OCI-LY7 (cell line): ENCODE measurements around the gene PDZRN3. TPM values are rescaled to one million over a fixed set of nuclear protein-coding genes. Genes with fewer than 3 reads are reported as not detected.

ENCODE experiments used
- BruUV-seq: library from RNA; stranded (reverse); fragments of 400-500 nt; replicated peaks from 2 replicates; lab custom pipeline; 2021; lab: Mats Ljungman, UMichigan
- CTCF ChIA-PET: fragments of 300-600 bp; sonication (Branson Sonifier 250); formaldehyde crosslinking; loops from one replicate; lab custom pipeline; 2022; ENCODE audit warnings: antibody characterized with exemption; ENCODE audit not compliant: unreplicated experiment; lab: Charles Lee
- POLR2A ChIA-PET: fragments of 300-600 bp; sonication (Branson Sonifier 250); formaldehyde crosslinking; loops from one replicate; lab custom pipeline; 2022; ENCODE audit warnings: antibody characterized with exemption; lab: Charles Lee
- DNase-seq: peaks from one replicate; pipeline ENCODE4 v3.0.0-alpha.2; 2015; ENCODE audit warnings: low spot score
- H2AFZ ChIP-seq: fragments of 200-600 bp; sonication (generic), shearing (Covaris generic); 2 replicates; pipeline ENCODE4 v1.6.1; 2014; ENCODE audit warnings: mild to moderate bottlenecking, antibody characterized with exemption, low read length, moderate library complexity
- H3K27ac ChIP-seq: fragments of 200-600 bp; sonication (generic); 2 replicates; pipeline ENCODE4 v1.5.1; 2014; ENCODE audit warnings: mixed run types, low read depth, mild to moderate bottlenecking, moderate library complexity, low read length, inconsistent platforms; ENCODE audit not compliant: poor library complexity, severe bottlenecking
- H3K36me3 ChIP-seq: fragments of 200-600 bp; sonication (generic); 2 replicates; pipeline ENCODE4 v1.6.1; 2014; ENCODE audit warnings: mild to moderate bottlenecking, antibody characterized with exemption, low read length, moderate library complexity, mixed read lengths; ENCODE audit not compliant: insufficient read depth
- H3K4me1 ChIP-seq: fragments of 200-600 bp; sonication (generic); 2 replicates; pipeline ENCODE4 v1.5.1; 2014; ENCODE audit warnings: mild to moderate bottlenecking, low read length; ENCODE audit not compliant: insufficient read depth, poor library complexity, severe bottlenecking
- H3K4me2 ChIP-seq: fragments of 200-600 bp; sonication (generic); 2 replicates; pipeline ENCODE4 v1.6.1; 2014; ENCODE audit warnings: mild to moderate bottlenecking, low read length
- H3K4me3 ChIP-seq: fragments of 200-600 bp; sonication (generic); 2 replicates; pipeline ENCODE4 v1.5.1; 2014; ENCODE audit warnings: mild to moderate bottlenecking, low read depth, low read length; ENCODE audit not compliant: poor library complexity, severe bottlenecking
- H3K79me2 ChIP-seq: fragments of 200-600 bp; sonication (generic); 2 replicates; pipeline ENCODE4 v1.6.1; 2016; ENCODE audit warnings: low read depth, mild to moderate bottlenecking, low read length, moderate library complexity, mixed read lengths; ENCODE audit not compliant: insufficient read depth
- H3K9me2 ChIP-seq: fragments of 200-600 bp; sonication (generic); 2 replicates; pipeline ENCODE4 v1.6.1; 2016; ENCODE audit warnings: mild to moderate bottlenecking, low read length, mixed read lengths; ENCODE audit not compliant: insufficient read depth
- H3K9me3 ChIP-seq: fragments of 200-600 bp; sonication (generic); 2 replicates; pipeline ENCODE4 v1.6.1; 2014; ENCODE audit warnings: mild to moderate bottlenecking, mixed run types, low read length, mixed read lengths
- H4K20me1 ChIP-seq: fragments of 200-600 bp; sonication (generic); 2 replicates; pipeline ENCODE4 v1.6.1; 2014; ENCODE audit warnings: mild to moderate bottlenecking, antibody characterized with exemption, low read length, moderate library complexity, mixed read lengths; ENCODE audit not compliant: insufficient read depth
- EZH2phosphoT487 ChIP-seq: fragments of 200-600 bp; sonication (generic); IDR thresholded peaks from 2 replicates; pipeline ENCODE4 v1.6.1; 2018; ENCODE audit warnings: low read depth, borderline replicate concordance, mild to moderate bottlenecking, mixed run types, antibody characterized with exemption, low read length, moderate library complexity, mixed read lengths
- intact Hi-C: fragments of 100-400 bp; cut with micrococcal nuclease; formaldehyde crosslinking; loops from one replicate; pipeline ENCODE4 v1.10.0; 2022; ENCODE audit not compliant: unreplicated experiment
- total RNA-seq, 2 experiments: library from RNA; depleted of rRNA in 1 of 2; stranded (reverse); fragments of >200 nt in 1 of 2; shearing (Covaris generic) in 1 of 2; gene quantifications; 2 replicates each; pipeline ENCODE4 v1.2.3, GENCODE V29; 2014 to 2022
- TF ChIP-seq, protein P1 (sequence below): fragments of 200-600 bp; sonication (generic); conservative IDR thresholded peaks from 2 replicates; pipeline ENCODE4 v1.5.1; 2014; ENCODE audit warnings: mild to moderate bottlenecking, antibody characterized with exemption, low read length, moderate library complexity, mixed read lengths

The PDZRN3 gene
- total RNA-seq, 2 experiments from 2014 or later: 0.95 TPM; not detected in 1

- POLR2A ChIA-PET: interaction anchor here (0.7 to 1.4 kb wide), 3 partner anchors 10 to 46 kb away, joined by 3 to 9 read pairs (median 4); no protein-coding TSS in a partner anchor
- CTCF ChIA-PET: no interaction called here
- intact Hi-C loops: no loop called here
- no peaks in the 10 kb centered on the region for H3K79me2 ChIP-seq
- H3K27ac ChIP-seq: no peak overlapping the region
- H3K4me2 ChIP-seq: no peak overlapping the region
- H3K4me1 ChIP-seq: no peaks in the 10 kb centered on the region
- no peak overlapping the region for H2AFZ ChIP-seq
- DNase-seq: no peak
- no peaks in the 10 kb centered on the region for H3K36me3 ChIP-seq
- no peaks in the 10 kb centered on the region for H3K9me3 ChIP-seq
- no TSS peak for BruUV-seq
- no peak overlapping the region for H3K4me3 ChIP-seq
- H4K20me1 ChIP-seq: no peaks in the 10 kb centered on the region
- no peaks in the 10 kb centered on the region for H3K9me2 ChIP-seq
- no peak for TF ChIP-seq EZH2phosphoT487
- TF ChIP-seq, protein P1, sequence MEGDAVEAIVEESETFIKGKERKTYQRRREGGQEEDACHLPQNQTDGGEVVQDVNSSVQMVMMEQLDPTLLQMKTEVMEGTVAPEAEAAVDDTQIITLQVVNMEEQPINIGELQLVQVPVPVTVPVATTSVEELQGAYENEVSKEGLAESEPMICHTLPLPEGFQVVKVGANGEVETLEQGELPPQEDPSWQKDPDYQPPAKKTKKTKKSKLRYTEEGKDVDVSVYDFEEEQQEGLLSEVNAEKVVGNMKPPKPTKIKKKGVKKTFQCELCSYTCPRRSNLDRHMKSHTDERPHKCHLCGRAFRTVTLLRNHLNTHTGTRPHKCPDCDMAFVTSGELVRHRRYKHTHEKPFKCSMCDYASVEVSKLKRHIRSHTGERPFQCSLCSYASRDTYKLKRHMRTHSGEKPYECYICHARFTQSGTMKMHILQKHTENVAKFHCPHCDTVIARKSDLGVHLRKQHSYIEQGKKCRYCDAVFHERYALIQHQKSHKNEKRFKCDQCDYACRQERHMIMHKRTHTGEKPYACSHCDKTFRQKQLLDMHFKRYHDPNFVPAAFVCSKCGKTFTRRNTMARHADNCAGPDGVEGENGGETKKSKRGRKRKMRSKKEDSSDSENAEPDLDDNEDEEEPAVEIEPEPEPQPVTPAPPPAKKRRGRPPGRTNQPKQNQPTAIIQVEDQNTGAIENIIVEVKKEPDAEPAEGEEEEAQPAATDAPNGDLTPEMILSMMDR: no peak
Measured at GRCh38 chr3:73437828-73438227, 186.9 kb downstream of the PDZRN3 start.

GRCh38 chr3:73435055-73435454 lies 189.7 kb downstream of the PDZRN3 start:
- Histone ChIP-seq H4K20me1 (no peaks in the 10 kb centered on the region), H3K79me2 (no peaks in the 10 kb centered on the region), H3K4me3 (no peak overlapping the region), H3K27ac (no peak overlapping the region), H3K4me2 (no peak overlapping the region), H3K36me3 (no peaks in the 10 kb centered on the region), H2AFZ (no peak overlapping the region), H3K9me2 (no peaks in the 10 kb centered on the region), H3K9me3 (no peaks in the 10 kb centered on the region), H3K4me1 (no peaks in the 10 kb centered on the region)
- ChIA-PET CTCF (no interaction called here), POLR2A (no interaction called here)
- TF ChIP-seq, protein P1: no peak
- no peak for TF ChIP-seq EZH2phosphoT487
- intact Hi-C loops: no loop called here
- no TSS peak for BruUV-seq
- DNase-seq: no peak

- DNase-seq: no peak
- ChIA-PET POLR2A (interaction anchor here (0.5 to 1.0 kb wide), 3 partner anchors 46 to 1281 kb away, joined by 3 to 4 read pairs (median 3); no protein-coding TSS in a partner anchor), CTCF (interaction anchor here (0.5 kb wide), 1 partner anchor 74 kb away, joined by 3 read pairs; no protein-coding TSS in a partner anchor)
- Histone ChIP-seq H3K9me3 (no peaks in the 10 kb centered on the region), H2AFZ (no peak overlapping the region), H3K36me3 (no peaks in the 10 kb centered on the region), H3K4me2 (no peak overlapping the region), H4K20me1 (no peaks in the 10 kb centered on the region), H3K79me2 (no peaks in the 10 kb centered on the region), H3K4me1 (no peaks in the 10 kb centered on the region), H3K4me3 (no peak overlapping the region), H3K27ac (no peak overlapping the region), H3K9me2 (no peaks in the 10 kb centered on the region)
- no peak for TF ChIP-seq EZH2phosphoT487
- TF ChIP-seq, protein P1: no peak
- BruUV-seq: no TSS peak
- intact Hi-C loops: loop anchor here (2.0 to 5.0 kb wide), 2 partner anchors 241 to 333 kb away; no protein-coding TSS in a partner anchor
Measured at GRCh38 chr3:73433687-73434086, 191.1 kb downstream of the PDZRN3 start.
